Naive thymus-derived CD4-positive, alpha-beta T cell (primary cell): ENCODE data around the gene LIN7C. TPM values are rescaled to one million over a fixed set of nuclear protein-coding genes. Genes with fewer than 3 reads are reported as not detected.

Experiments used
- ATAC-seq: fragments of 150-1000 bp; cut with Tn5 transposase; 2 replicates; pipeline ENCODE4 v1.10.0; 2021; ENCODE audit warnings: mild to moderate bottlenecking, moderate library complexity
- CTCF ChIA-PET: fragments of 350-600 bp; sonication (Branson Sonifier 250); formaldehyde crosslinking; loops from one replicate; lab custom pipeline; 2021; ENCODE audit warnings: antibody characterized with exemption; lab: Charles Lee
- POLR2A ChIA-PET: fragments of 350-600 bp; sonication (Branson Sonifier 250); formaldehyde crosslinking; loops from one replicate; lab custom pipeline; 2021; ENCODE audit warnings: antibody characterized with exemption, inconsistent platforms; lab: Charles Lee
- DNase-seq, 9 donors: peaks; one replicate each; pipeline versions ENCODE4 v3.0.0 to v3.0.0-alpha.2; 2020 to 2022; ENCODE audit warnings: mixed read lengths in 1 of 9
- H3K27ac ChIP-seq: one replicate; pipeline ENCODE4 v1.7.0; 2013; ENCODE audit warnings: mild to moderate bottlenecking, low read depth, low read length, moderate library complexity
- H3K27me3 ChIP-seq, 2 donors: one replicate each; pipeline ENCODE4 v1.7.0; 2013; ENCODE audit warnings: low read length in 2 of 2, mild to moderate bottlenecking in 2 of 2, moderate library complexity in 2 of 2; ENCODE audit not compliant: control insufficient read depth in 2 of 2, insufficient read depth in 2 of 2
- H3K36me3 ChIP-seq, 3 experiments: 1 replicate in 2 of 3; 2 replicates in 1 of 3; pipeline ENCODE4 v1.7.0; 2013; ENCODE audit warnings: low read length in 3 of 3, mild to moderate bottlenecking in 3 of 3, moderate library complexity in 1 of 3; ENCODE audit not compliant: insufficient read depth in 3 of 3, control insufficient read depth in 2 of 3
- H3K4me1 ChIP-seq, 2 donors: one replicate each; pipeline ENCODE4 v1.7.0; 2013; ENCODE audit warnings: low read length in 2 of 2, mild to moderate bottlenecking in 2 of 2, moderate library complexity in 1 of 2; ENCODE audit not compliant: control insufficient read depth in 2 of 2, insufficient read depth in 2 of 2
- H3K4me3 ChIP-seq: 2 replicates; pipeline ENCODE4 v1.7.0; 2013; ENCODE audit warnings: mild to moderate bottlenecking, low read length
- H3K9me3 ChIP-seq, 3 experiments: 1 replicate in 2 of 3; 2 replicates in 1 of 3; pipeline ENCODE4 v1.7.0; 2013; ENCODE audit warnings: low read length in 3 of 3; ENCODE audit not compliant: control insufficient read depth in 2 of 3
- H3K27ac Mint-ChIP-seq, 9 donors: one replicate each; pipeline ENCODE4 v1.8.0; 2020 to 2022; ENCODE audit warnings: mixed read lengths in 9 of 9, mild to moderate bottlenecking in 8 of 9, moderate library complexity in 5 of 9, inconsistent platforms in 2 of 9
- H3K27me3 Mint-ChIP-seq, 5 donors: one replicate each; pipeline ENCODE4 v1.8.0; 2021 to 2022; ENCODE audit warnings: mixed read lengths in 5 of 5, mild to moderate bottlenecking in 1 of 5
- H3K36me3 Mint-ChIP-seq, 5 donors: one replicate each; pipeline ENCODE4 v1.8.0; 2020 to 2022; ENCODE audit warnings: mixed read lengths in 5 of 5, mild to moderate bottlenecking in 3 of 5, inconsistent platforms in 1 of 5
- H3K4me1 Mint-ChIP-seq, 7 donors: one replicate each; pipeline ENCODE4 v1.8.0; 2020 to 2022; ENCODE audit warnings: mixed read lengths in 7 of 7, mild to moderate bottlenecking in 3 of 7, inconsistent platforms in 1 of 7
- H3K4me3 Mint-ChIP-seq, 10 donors: one replicate each; pipeline ENCODE4 v1.8.0; 2020 to 2022; ENCODE audit warnings: mild to moderate bottlenecking in 10 of 10, mixed read lengths in 10 of 10, moderate library complexity in 6 of 10, inconsistent platforms in 2 of 10
- H3K9me3 Mint-ChIP-seq, 11 donors: one replicate each; pipeline ENCODE4 v1.8.0; 2020 to 2022; ENCODE audit warnings: mixed read lengths in 11 of 11, mild to moderate bottlenecking in 4 of 11, inconsistent platforms in 1 of 11, moderate library complexity in 1 of 11
- intact Hi-C, 2 donors: fragments of 100-400 bp; cut with micrococcal nuclease; formaldehyde crosslinking; loops; one replicate each; pipeline ENCODE4 v1.15.1; 2023
- polyA plus RNA-seq, 2 donors: library from polyadenylated mRNA; unstranded; fragments of 300-500 nt; fragmentation: Illumina TruSeq; gene quantifications; one replicate each; pipeline ENCODE4 v1.2.3, GENCODE V29; 2021
- total RNA-seq, 6 experiments: library from RNA in 5 of 6; stranded (reverse) in 5 of 6; gene quantifications; 1 replicate in 5 of 6; 2 replicates in 1 of 6; pipeline ENCODE4 v1.2.3 and lab custom pipeline; 2021 to 2026

The LIN7C gene
- total and polyA plus RNA-seq, 7 experiments from 2014 or later: 11.5 to 31.3 (median 22.0) TPM

DNA sequence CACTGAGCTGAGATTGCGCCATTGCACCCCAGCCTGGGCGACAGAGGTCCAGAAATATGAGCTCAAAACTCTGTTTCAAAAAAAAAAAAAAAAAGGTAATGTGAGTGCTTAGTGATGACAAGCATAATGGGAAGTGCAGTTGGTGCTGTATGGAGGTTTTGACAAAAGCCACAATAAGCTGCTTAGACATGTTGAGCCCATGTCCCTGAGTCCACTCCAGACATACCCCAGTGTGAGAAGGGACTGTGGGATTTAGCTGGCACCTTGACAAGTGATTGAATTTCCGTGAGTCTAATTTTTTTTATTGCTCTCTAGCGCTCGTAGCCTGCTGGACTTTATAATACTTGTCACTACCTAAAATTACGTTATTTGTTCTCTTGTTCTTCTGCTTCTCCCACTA, 18.9 kb downstream of the LIN7C start:
- peaks cover 0 to 5% (median 0%) of the 10 kb centered on the region in 7 donors for H3K4me1 Mint-ChIP-seq
- Histone ChIP-seq H3K4me1 (no peaks in the 10 kb centered on the region), H3K27ac (no peak overlapping the region), H3K4me3 (no peak overlapping the region), H3K36me3 (peaks cover 0 to 14% (median 0%) of the 10 kb centered on the region in 3 experiments), H3K27me3 (no peaks in the 10 kb centered on the region), H3K9me3 (no peaks in the 10 kb centered on the region)
- peak overlapping the region in 2 of 9 donors; percentile 55 to 77 for H3K27ac Mint-ChIP-seq
- DNase-seq: no peak
- CTCF ChIA-PET: interaction anchor here (0.7 to 6.0 kb wide), 3 partner anchors 10 to 307 kb away, joined by 3 to 66 read pairs (median 31); no protein-coding TSS in a partner anchor
- H3K27me3 Mint-ChIP-seq: no peaks in the 10 kb centered on the region
- H3K4me3 Mint-ChIP-seq: no peak overlapping the region
- H3K36me3 Mint-ChIP-seq: peaks cover 0 to 12% (median 3%) of the 10 kb centered on the region in 5 donors
- POLR2A ChIA-PET: no interaction called here
- ATAC-seq: no peak
- intact Hi-C loops: loop anchor here (2.0 to 5.0 kb wide), 3 partner anchors 19 to 1203 kb away; partner anchors contain the start of gene LIN7C (in 1 of the 2)
- H3K9me3 Mint-ChIP-seq: no peaks in the 10 kb centered on the region

- H3K4me1 Mint-ChIP-seq: peaks cover 0 to 5% (median 0%) of the 10 kb centered on the region in 7 donors
- intact Hi-C loops: loop anchor here (1.0 to 5.0 kb wide), 8 partner anchors 11 to 1201 kb away; partner anchors contain the start of genes LGR4 (in 1 of the 2) and LIN7C (in 1 of the 2)
- H3K27ac Mint-ChIP-seq: no peak overlapping the region
- no peak overlapping the region for H3K4me3 Mint-ChIP-seq
- H3K4me3 ChIP-seq: no peak overlapping the region
- no peaks in the 10 kb centered on the region for H3K9me3 ChIP-seq
- no peaks in the 10 kb centered on the region for H3K9me3 Mint-ChIP-seq
- CTCF ChIA-PET: interaction anchor here (0.6 to 6.0 kb wide), 18 partner anchors 10 to 731 kb away, joined by 3 to 66 read pairs (median 3); partner anchors contain the start of gene LGR4
- H3K27me3 ChIP-seq: no peaks in the 10 kb centered on the region
- no peaks in the 10 kb centered on the region for H3K4me1 ChIP-seq
- DNase-seq (peak in 7 of 9 donors; percentile 32 to 55 (median 51)), ATAC-seq (peak; percentile 69)
- H3K27ac ChIP-seq: no peak overlapping the region
- H3K27me3 Mint-ChIP-seq: no peaks in the 10 kb centered on the region
- POLR2A ChIA-PET: interaction anchor here (1.5 kb wide), 1 partner anchor 14 kb away, joined by 3 read pairs; the partner anchor contains the start of gene LGR4
- H3K36me3 Mint-ChIP-seq: peaks cover 0 to 4% (median 0%) of the 10 kb centered on the region in 5 donors
- H3K36me3 ChIP-seq: peaks cover 0 to 3% (median 0%) of the 10 kb centered on the region in 3 experiments
Observed at GRCh38 chr11:27485930-27486773, 20.4 kb downstream of the LIN7C start.

DNA sequence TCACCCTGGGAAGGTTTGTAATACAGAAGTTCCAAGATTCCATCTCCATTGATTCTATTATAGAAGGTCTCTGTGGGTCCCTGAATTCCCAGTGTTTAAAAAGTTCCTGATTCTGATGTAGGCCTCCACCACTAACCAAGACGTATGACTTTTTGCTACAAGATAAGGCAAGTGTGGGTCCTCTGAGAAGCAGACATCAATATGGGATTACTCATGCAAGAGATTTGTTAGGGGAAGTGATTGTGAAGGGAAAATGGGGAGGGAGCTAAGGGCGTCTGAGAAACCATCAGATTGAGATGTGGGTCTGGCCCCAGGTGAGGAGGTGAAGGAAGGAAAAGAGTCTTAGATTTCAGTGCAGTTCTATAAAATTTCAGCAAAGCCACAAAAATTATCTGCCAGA, 23.8 kb downstream of the LIN7C start:
- Mint-ChIP-seq H3K36me3 (no peaks in the 10 kb centered on the region), H3K9me3 (no peaks in the 10 kb centered on the region), H3K4me3 (no peak overlapping the region), H3K4me1 (peaks cover 0 to 5% (median 0%) of the 10 kb centered on the region in 7 donors), H3K27me3 (no peaks in the 10 kb centered on the region), H3K27ac (no peak overlapping the region)
- intact Hi-C loops: no loop called here
- H3K36me3 ChIP-seq: no peaks in the 10 kb centered on the region
- no peaks in the 10 kb centered on the region for H3K27me3 ChIP-seq
- no peaks in the 10 kb centered on the region for H3K9me3 ChIP-seq
- no peaks in the 10 kb centered on the region for H3K4me1 ChIP-seq
- no peak overlapping the region for H3K27ac ChIP-seq
- ATAC-seq (no peak), DNase-seq (no peak)
- no peak overlapping the region for H3K4me3 ChIP-seq
- CTCF ChIA-PET: interaction anchor here (1.0 to 6.0 kb wide), 2 partner anchors 15 to 297 kb away, joined by 6 to 66 read pairs; no protein-coding TSS in a partner anchor
- POLR2A ChIA-PET: interaction anchor here (0.7 kb wide), 1 partner anchor 14 kb away, joined by 3 read pairs; no protein-coding TSS in a partner anchor

- H3K4me1 ChIP-seq: no peaks in the 10 kb centered on the region
- Mint-ChIP-seq H3K27ac (no peak overlapping the region), H3K4me1 (peaks cover 0 to 5% (median 0%) of the 10 kb centered on the region in 7 donors), H3K9me3 (no peaks in the 10 kb centered on the region), H3K36me3 (no peaks in the 10 kb centered on the region), H3K4me3 (no peak overlapping the region), H3K27me3 (no peaks in the 10 kb centered on the region)
- no peaks in the 10 kb centered on the region for H3K36me3 ChIP-seq
- H3K9me3 ChIP-seq: no peaks in the 10 kb centered on the region
- no peak overlapping the region for H3K4me3 ChIP-seq
- intact Hi-C loops: no loop called here
- no peak for DNase-seq
- ChIA-PET CTCF (interaction anchor here (0.7 kb wide), 1 partner anchor 25 kb away, joined by 3 read pairs; no protein-coding TSS in a partner anchor), POLR2A (interaction anchor here (0.7 kb wide), 1 partner anchor 15 kb away, joined by 3 read pairs; no protein-coding TSS in a partner anchor)
- no peak for ATAC-seq
- no peaks in the 10 kb centered on the region for H3K27me3 ChIP-seq
- H3K27ac ChIP-seq: no peak overlapping the region
Observed at GRCh38 chr11:27481992-27482391, 24.6 kb downstream of the LIN7C start.

DNA sequence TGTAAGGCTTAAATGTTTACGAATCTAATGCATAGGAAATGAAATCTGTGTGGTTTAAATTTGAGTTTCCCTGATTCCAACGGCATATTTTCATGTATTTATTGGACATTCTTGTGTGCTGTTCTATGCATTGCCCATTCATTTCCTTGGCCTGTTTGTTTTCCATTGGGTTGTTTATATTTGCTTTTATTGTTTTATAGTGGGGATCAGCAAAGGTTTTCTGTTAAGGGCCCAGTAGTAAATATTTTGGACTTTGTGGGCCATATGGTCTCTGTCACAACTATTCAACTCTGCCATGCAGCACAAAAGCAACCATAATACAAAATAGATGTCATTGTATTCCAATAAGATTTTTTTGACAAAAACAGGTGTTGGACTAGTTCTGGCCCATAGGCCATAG, 28.7 kb downstream of the LIN7C start:
- peaks cover 0 to 7% (median 6%) of the 10 kb centered on the region in 7 donors for H3K4me1 Mint-ChIP-seq
- ATAC-seq: no peak
- Histone ChIP-seq H3K4me3 (no peak overlapping the region), H3K27ac (no peak overlapping the region), H3K9me3 (no peaks in the 10 kb centered on the region), H3K4me1 (no peaks in the 10 kb centered on the region), H3K36me3 (no peaks in the 10 kb centered on the region), H3K27me3 (no peaks in the 10 kb centered on the region)
- no peaks in the 10 kb centered on the region for H3K36me3 Mint-ChIP-seq
- H3K27me3 Mint-ChIP-seq: peaks cover 0 to 15% (median 3%) of the 10 kb centered on the region in 5 donors
- POLR2A ChIA-PET: no interaction called here
- H3K9me3 Mint-ChIP-seq: no peaks in the 10 kb centered on the region
- H3K4me3 Mint-ChIP-seq: no peak overlapping the region
- no peak for DNase-seq
- intact Hi-C loops: no loop called here
- H3K27ac Mint-ChIP-seq: no peak overlapping the region
- CTCF ChIA-PET: no interaction called here

DNA sequence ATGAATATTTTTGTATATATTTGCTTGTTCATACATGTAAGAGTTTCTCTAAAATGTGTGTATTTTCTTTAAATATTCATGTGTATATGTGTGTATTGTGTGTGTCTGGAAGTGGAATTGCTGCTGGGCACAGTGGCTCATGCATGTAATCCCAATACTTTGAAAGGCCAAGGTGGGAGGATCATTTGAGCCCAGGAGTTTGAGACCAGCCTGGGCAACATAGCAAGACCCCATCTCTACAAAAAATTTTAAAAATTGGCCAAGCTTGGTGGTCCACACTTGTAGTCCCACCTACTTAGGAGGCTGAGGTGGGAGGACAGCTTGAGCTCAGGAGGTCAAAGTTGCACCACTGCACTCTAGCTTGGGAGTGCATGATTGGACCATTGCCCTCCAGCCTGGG, 29.3 kb downstream of the LIN7C start:
- no peak overlapping the region for H3K27ac Mint-ChIP-seq
- no peak for ATAC-seq
- POLR2A ChIA-PET: no interaction called here

More for the DNA sequence above, 29.3 kb downstream of the LIN7C start:
- no peaks in the 10 kb centered on the region for H3K4me1 ChIP-seq
- no peak for DNase-seq
- H3K27me3 ChIP-seq: no peaks in the 10 kb centered on the region
- H3K9me3 Mint-ChIP-seq: no peaks in the 10 kb centered on the region
- CTCF ChIA-PET: interaction anchor here (0.6 kb wide), 1 partner anchor 27 kb away, joined by 3 read pairs; no protein-coding TSS in a partner anchor
- H3K36me3 Mint-ChIP-seq: peaks cover 0 to 2% (median 0%) of the 10 kb centered on the region in 5 donors
- peaks cover 0 to 11% (median 10%) of the 10 kb centered on the region in 7 donors for H3K4me1 Mint-ChIP-seq
- no peak overlapping the region for H3K4me3 Mint-ChIP-seq
- no peak overlapping the region for H3K4me3 ChIP-seq
- no peaks in the 10 kb centered on the region for H3K36me3 ChIP-seq
- peaks cover 0 to 20% (median 7%) of the 10 kb centered on the region in 5 donors for H3K27me3 Mint-ChIP-seq
- no peaks in the 10 kb centered on the region for H3K9me3 ChIP-seq
- no peak overlapping the region for H3K27ac ChIP-seq
- intact Hi-C loops: no loop called here
